HG02870 (cell line): ENCODE data around the gene METAP2.

Experiments used
- ATAC-seq: cut with Tn5 transposase; IDR thresholded peaks from one replicate; pipeline ENCODE4 v1.9.1; 2021; ENCODE audit warnings: mild to moderate bottlenecking, moderate library complexity; ENCODE audit not compliant: unreplicated experiment

METAP2 gene

GRCh38 chr12:95509300-95509699, 35.3 kb downstream of the METAP2 start:
- no peak for ATAC-seq

GRCh38 chr12:95511977-95512376, 38.0 kb downstream of the METAP2 start:
- ATAC-seq: no peak

DNA sequence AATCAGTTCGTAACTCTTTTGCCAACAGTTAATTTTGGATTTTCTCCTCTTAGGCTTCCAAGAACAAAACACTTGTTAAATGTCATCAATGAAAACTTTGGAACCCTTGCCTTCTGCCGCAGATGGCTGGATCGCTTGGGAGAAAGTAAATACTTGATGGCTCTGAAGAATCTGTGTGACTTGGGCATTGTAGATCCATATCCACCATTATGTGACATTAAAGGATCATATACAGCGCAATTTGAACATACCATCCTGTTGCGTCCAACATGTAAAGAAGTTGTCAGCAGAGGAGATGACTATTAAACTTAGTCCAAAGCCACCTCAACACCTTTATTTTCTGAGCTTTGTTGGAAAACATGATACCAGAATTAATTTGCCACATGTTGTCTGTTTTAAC, 39.6 kb downstream of the METAP2 start:
- no peak for ATAC-seq

- ATAC-seq: no peak
These were observed 41.2 kb downstream of the METAP2 start for GRCh38 chr12:95515197-95515596.

GRCh38 chr12:95516757-95517156, 42.8 kb downstream of the METAP2 start:
- ATAC-seq: no peak

- ATAC-seq: no peak
These were observed 43.3 kb downstream of the METAP2 start for GRCh38 chr12:95517246-95517645.

DNA sequence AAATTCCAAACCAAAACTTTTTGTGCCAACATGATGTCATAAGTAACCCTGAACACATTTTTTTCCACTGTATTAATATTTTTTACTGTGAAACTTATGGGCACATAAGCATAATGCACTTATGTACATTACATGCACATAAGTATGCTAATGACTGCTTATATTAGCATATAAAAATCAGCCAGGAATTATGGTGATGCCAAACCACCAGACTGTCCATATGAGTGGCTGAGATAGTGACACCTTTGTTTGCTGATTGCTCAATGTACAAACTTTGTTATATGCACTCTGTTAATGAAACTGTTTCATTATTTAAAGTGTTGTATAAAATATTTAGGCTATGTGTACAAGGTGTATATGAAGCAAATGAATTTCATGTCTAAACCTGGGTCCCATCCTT, 45.0 kb downstream of the METAP2 start:
- no peak for ATAC-seq

- ATAC-seq: no peak
These were observed 46.9 kb downstream of the METAP2 start for GRCh38 chr12:95520816-95521215.

- ATAC-seq: no peak
These were observed 48.7 kb downstream of the METAP2 start for GRCh38 chr12:95522692-95523091.

GRCh38 chr12:95528431-95528830, 54.5 kb downstream of the METAP2 start:
- no peak for ATAC-seq

GRCh38 chr12:95529693-95530225, 55.8 kb downstream of the METAP2 start:
- no peak for ATAC-seq

GRCh38 chr12:95532851-95533250, 58.9 kb downstream of the METAP2 start:
- ATAC-seq: no peak

DNA sequence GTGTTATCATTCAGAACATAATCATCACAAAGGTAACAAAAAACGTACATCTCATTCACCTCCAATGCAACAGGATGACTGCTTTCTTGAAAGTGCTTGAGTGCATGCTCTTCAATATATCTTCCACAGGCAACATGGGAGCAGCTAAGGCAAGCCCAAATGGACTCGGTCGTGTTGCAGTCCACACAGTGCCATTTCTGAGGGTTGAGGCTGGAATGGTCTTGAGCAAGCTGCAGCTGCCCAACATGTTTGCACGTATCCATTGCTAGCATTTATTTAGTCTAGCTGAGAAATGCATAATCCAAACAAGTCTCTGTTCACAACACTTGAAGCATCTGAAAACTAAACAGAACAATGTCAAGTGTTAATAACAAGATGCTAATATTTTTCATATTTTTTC, 60.0 kb downstream of the METAP2 start:
- ATAC-seq: no peak

- ATAC-seq: no peak
These were observed 64.1 kb downstream of the METAP2 start for GRCh38 chr12:95538006-95538405.

DNA sequence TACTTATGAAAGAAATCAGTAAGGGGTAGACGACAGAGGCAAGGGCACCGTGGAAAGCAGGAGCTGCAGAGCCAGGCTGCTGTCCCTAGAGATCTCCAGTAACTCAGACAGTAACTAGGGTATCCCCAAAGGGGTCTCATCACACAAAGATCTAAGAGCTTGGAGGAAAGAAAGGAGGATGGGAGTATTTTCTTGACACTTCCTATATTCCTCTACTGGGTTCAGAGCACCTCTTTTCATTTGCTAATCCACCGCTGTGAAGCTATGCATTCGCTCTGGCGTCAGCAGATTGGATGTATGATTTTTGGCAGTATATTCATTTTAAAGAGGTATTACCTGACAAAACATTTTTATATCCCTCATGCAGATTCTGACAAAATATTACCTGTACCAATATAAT, 64.7 kb downstream of the METAP2 start:
- ATAC-seq: no peak

- no peak for ATAC-seq
These were observed 67.5 kb downstream of the METAP2 start for GRCh38 chr12:95541436-95541835.

DNA sequence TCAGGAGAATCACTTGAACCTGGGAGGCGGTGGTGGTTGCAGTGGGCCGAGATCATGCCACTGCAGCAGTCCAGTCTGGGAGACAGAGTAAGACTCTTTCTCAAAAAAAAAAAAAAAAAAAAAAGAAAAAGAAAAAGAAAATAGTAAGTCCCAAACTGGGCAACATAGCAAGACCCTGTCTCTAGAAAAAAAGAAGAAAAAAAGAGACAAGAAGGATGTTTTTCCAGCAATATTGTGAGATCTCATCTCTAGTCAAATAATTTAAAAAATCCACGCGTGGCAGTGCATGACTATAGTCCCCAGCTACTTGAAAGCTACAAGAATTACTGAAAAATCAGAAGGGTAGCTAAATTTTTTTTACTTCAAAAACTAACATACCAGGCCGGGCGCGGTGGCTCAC, 69.4 kb downstream of the METAP2 start:
- no peak for ATAC-seq

DNA sequence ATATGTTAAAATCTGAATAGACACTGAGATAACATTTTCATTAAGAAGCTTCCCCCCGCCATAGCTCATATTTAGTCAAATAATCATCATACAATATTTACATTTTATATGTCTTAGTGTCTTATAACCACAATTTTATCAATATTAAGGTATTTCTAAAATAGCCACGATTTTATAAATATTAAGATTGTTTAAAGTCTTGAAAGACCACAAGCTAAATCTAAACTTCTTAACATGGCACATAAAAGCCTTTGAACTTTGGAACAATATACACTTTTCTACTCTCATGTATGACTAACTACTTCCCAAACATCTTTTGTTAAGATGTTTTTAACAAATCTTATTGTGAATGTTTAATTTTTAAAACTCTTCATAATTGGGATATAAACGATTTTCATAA, 70.8 kb downstream of the METAP2 start:
- no peak for ATAC-seq

GRCh38 chr12:95545303-95545702, 71.4 kb downstream of the METAP2 start:
- ATAC-seq: no peak

DNA sequence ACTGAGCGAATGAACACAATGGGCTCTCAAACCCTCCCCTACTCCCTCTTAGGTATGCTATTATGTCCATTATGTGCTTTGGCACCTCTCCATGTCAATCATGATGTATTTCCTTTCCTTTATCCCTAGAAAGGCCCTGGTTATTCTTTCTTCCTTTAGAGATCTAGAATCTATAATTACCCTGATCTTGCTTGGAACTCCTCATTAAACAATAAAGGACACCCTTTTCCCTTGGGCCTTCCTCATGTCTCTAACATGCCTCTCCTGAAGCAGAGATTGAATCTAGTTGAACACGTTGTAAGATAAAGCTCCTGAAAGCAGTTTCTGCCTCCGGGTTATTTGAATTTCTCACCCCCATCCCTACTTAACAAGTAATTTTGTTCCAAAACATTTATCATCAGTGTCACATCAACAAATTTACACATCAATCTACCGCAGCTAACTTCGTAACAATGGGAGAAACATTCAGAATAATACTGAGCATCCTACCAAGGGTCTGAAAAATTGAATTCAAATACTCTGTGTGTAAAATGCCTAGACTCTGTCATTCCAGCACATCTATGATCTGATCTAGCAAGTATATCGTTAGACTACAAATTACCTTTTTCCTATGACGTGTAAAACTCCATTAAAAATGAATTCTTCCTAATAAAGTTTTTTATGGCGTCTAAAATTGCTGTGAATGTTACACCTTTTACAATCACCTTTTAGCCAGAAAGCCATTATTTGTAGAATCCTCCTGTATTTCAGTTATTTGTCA, 72.0 kb downstream of the METAP2 start:
- no peak for ATAC-seq

GRCh38 chr12:95546491-95546813, 72.5 kb downstream of the METAP2 start:
- ATAC-seq: no peak

DNA sequence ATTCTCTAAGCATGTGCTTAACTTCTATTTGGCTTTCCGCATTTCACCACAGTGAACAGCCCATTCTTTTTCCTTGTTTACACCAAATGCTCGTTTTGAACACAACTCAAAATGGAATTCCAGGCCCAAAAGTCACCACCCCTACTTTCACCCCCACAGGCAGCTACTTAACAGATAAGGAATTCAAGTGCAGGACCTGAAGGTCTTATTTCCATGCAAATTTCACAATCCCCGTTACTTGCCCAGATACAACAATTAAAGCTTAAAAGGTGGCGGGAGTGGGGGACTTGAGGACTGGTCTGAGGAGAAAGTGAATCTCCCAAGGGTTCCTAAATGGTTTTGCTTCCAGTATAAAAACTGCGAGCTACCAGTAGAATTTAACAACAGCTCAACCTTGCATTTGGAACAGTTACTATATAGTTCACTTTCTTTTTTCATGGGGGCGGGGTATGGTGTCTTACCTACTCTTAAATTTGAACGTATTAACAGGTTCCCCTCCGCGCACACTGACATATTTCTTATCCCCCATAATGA, 73.6 kb downstream of the METAP2 start:
- no peak for ATAC-seq

DNA sequence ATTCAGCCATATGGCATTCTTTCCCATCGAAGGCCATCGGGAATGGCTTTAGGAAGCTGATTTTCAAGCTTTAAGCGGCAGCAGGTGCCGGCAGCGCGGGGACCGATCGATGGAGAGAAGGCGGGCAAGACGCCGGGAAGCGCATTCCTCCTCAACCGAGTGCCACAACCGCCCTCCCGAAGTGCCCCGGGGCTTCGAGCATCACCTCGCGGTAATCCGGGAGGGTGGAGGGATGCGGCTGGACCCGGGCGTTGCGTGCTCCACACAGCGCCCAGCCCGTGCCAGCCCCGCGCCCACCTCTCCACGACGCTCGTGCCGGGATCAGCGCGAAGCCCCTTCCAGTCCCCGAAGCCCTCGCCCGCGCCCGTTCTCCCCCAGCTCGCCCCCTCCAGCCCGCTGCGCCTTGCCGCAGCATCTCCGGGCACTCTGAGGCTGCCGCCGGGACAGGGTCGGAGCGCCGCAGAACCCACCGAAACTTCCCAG, 74.1 kb downstream of the METAP2 start:
- no peak for ATAC-seq
